ENCODE measurements around the gene RARA.

DNA sequence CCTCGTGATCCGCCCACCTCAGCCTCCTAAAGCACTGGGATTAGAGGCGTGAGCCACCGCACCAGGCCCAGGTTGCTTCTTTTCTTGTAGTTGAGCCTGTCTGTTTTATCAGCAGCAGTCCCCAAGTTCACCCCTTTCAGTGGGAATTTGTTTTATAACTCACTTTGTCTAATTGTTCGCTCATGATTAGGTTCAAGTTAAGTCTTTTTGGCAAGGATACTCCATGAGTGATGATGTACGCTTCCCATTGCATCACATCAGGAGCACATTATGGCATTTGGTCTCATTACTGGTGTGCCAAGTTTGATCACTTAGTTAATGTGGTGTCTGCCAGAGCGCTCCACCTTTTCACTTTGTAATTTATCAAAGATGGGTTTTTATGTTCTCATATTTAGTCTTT is 70.0 kb downstream of the RARA start:
- TF ChIP-seq, protein P1, sequence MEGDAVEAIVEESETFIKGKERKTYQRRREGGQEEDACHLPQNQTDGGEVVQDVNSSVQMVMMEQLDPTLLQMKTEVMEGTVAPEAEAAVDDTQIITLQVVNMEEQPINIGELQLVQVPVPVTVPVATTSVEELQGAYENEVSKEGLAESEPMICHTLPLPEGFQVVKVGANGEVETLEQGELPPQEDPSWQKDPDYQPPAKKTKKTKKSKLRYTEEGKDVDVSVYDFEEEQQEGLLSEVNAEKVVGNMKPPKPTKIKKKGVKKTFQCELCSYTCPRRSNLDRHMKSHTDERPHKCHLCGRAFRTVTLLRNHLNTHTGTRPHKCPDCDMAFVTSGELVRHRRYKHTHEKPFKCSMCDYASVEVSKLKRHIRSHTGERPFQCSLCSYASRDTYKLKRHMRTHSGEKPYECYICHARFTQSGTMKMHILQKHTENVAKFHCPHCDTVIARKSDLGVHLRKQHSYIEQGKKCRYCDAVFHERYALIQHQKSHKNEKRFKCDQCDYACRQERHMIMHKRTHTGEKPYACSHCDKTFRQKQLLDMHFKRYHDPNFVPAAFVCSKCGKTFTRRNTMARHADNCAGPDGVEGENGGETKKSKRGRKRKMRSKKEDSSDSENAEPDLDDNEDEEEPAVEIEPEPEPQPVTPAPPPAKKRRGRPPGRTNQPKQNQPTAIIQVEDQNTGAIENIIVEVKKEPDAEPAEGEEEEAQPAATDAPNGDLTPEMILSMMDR (IDR thresholded peaks at IDR 0.05), result no peak
- TF ChIP-seq POLR2A (IDR thresholded peaks at IDR 0.05), result no peak
- TF ChIP-seq POLR2AphosphoS5 (IDR thresholded peaks at IDR 0.05), result no peak
- no peak for TF ChIP-seq EP300 (IDR thresholded peaks at IDR 0.05)

Measured in upper lobe of left lung (tissue), 4 donors.